Measurements from ENCODE around the gene AQR.
"Not testable (repeated sequence)": the region's sequence is repeated elsewhere in the genome, so short reads cannot be mapped to it uniquely, and the experiment has no call there.

The AQR gene

DNA sequence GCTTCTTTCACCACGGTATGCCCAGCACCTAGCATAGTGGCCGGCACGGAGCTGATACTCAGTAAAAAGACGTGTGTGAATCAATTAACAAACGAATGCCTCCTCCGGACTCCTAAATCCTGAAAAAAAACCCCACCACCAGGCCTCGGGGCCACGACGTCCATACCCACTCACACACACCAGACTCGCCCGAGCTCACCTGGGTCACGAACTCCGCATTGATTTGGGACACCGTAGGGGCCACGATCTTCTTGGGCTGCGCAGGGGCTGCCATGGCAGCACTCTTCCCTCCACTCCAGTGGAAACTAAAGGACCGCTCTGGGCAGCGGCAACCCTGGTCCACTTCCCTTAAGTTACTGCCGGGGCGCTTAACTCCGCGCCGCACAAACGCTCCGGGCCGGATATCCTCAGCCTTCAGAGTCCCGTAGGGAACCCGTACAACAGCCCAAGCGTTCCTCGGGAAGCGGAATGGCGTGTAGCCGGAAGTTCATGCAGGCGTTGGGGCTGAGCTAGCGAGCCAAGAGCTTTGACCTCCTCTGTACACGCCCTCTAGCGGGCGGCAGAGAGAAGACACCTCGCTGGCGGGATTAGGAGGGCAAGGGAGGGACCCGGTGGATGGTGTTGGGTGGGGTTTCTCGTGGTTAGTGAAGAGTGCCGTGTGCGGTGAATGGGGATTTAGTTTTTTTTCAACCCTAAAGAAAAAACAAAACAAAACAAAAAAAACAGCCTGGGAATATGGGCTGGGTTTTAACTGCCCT is at the start of gene AQR:
TSS of gene AQR (minus strand) at position 403 of the 758 bp plus-strand sequence. CDS start at position 274, 129 bp downstream.
- peak; percentile 99 for DNase-seq

DNA sequence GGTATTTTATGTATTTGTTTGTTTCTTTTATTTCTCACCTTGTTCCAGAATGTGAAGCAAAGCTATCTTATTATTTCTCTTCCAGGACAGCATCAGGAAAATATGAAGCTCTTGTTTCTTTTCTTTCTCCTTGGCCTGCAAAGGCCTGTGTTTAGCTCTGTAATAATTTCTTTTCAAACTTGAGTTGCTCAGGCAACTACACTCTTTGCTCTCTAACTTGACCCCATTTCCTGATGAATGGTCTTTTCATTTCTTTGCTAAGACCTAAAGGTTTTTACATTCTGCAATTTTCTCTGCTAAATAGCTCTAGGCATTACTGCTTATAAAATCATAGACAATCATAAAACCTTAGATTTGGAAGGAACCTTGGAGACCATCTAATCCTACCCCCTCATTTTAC is 44.7 kb upstream of the AQR start:
- no peak for DNase-seq

DNA sequence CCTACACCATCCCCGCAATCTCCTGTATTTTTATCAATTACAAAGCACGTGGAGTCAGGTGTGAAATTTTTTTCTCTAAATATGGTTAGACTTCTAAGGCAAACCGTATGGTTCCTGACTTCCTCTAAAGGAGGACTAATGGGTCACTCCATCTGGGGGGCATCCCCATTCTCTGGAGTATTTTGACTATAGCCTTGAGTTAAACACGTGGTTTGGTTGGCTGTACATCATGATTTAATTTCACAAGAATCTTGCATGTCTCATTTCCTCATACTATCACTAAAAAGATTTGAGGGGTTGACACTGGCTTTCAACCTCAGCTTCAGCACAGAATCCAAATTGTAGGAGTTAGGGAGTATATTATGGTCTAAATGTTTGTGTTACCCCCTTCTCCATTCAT is 43.8 kb upstream of the AQR start:
- DNase-seq: peak; percentile 43

DNA sequence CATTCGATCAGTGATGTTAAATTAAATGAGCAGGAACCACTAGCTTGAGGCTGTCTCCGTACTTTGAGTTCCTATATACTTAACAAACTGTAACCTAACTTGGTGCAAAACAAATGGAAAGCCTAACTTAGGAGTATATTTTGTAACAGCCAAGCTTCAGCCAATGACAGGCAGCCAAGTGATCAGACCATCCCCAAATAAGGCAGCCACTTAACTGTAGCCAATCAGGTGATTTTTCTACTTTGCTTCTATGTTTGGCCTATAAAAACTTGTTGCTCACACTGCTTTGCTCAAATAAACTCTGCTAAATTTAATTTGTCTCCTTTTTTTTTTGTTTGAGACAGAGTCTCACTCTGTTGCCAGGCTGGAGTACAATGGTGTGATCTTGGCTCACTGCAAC is 37.9 kb upstream of the AQR start:
- DNase-seq: no peak

DNA sequence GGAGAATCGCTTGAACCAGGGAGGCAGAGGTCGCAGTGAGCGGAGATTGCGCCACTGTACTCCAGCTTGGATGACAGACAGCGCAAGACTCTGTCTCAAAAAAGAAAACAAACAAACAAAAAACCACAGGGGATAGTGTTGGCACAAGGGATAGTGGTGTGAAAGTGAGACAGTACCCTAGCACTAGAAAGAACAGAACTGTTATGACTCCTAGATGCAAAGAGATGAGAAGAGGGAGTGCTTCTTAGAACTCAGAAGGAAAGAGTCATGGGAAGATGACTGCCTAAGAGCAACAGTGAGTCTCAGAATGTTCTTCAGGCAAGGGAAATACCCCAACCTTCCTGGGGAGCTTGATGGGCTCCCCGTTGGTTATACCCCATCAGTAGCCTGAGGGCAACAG is 36.4 kb upstream of the AQR start:
- DNase-seq: no peak

DNA sequence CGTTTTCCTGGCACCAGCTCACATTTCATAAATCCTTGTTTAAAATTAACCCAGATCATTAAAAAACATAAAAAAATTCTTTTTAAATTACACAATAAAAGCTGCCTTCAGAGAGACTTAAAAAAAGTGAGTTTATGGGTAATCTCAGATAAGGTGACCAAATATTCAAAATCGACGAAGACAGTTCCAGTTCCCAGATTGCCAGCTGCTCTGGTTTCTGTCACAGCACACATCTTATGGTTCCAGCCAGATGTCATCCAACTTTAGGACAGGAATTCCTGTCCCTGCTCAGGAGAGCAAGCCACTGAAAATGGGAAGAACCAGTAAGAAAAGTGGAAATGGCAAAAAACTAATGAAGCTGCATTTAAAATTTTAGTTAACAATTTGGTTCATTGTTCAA is 34.4 kb upstream of the AQR start:
- DNase-seq: no peak

DNA sequence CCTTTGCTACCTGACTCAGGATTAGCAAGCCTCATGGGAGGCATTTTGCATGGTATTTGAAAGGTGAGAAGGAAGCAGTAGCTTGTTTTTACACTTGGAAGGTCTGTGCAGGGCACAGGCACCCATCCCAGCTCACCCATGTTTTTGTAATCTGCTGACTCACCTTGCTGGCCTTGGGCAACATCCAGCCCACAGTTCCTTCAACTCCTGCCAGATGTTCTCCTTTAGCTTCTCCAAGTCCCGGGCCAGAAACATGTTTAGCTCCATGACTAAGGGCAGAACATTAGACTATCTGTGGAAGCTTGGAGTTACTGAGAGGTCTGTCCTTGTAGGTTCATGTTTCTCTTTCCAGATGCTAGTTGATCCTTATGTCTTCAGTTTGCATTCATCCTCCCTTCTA is 31.0 kb upstream of the AQR start:
- DNase-seq: peak; percentile 88

DNA sequence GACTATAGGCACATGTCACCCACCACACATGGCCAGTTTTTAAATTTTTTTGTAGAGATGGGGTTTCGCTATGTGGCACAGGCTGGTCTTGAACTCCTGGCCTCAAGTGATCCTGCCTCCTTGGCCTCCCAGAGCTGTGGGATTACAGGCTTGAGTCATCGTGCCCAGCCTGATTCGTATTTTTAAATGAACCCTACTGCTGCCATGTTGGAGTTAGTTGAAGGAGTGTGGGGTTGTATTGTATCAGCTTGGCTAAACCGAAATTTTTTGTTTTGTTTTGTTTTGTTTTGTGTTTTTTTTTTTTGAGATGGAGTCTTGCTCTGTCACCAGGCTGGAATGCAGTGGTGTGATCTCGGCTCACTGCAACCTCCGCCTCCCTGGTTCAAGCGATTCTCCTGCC is 30.4 kb upstream of the AQR start:
- DNase-seq: peak; percentile 14

DNA sequence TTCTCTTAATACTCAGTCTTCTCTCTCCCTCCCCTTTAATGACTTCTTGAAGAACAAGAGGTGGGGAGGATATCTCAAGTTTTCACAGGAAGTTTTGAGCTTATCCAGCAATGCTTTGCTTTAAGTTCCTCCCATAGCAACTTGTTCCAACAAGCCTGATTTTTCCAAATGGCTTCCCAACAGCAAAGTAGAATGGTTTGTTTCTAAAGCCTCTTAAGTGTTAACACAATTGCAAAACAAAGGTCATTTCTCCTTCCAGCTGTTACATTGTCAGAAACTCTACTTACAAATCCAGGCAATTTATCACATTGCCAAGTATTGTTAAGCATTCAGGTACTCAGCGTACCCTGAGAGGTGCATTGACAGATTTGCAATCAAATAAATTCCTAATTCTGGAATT is 25.4 kb upstream of the AQR start:
- DNase-seq: no peak

DNA sequence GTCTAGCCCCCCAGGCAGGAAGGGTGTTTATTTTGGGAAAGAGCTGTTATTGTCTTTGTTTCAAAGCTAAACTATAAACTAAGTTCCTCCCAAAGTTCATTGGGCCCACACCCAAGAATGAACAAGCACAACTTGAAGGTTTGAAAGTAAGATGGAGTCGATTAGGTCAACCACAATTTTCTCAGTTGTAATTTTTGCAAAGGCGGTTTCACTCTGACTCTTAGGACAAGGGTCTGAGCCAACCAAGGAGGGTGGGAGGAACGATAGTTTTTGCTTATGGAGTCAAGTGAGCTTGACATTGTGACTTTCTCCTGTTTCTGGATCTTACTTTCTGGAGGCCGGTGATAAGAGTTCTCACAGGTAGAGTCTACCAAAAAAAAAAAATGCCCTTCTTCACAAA is 24.3 kb upstream of the AQR start:
- DNase-seq: no peak

DNA sequence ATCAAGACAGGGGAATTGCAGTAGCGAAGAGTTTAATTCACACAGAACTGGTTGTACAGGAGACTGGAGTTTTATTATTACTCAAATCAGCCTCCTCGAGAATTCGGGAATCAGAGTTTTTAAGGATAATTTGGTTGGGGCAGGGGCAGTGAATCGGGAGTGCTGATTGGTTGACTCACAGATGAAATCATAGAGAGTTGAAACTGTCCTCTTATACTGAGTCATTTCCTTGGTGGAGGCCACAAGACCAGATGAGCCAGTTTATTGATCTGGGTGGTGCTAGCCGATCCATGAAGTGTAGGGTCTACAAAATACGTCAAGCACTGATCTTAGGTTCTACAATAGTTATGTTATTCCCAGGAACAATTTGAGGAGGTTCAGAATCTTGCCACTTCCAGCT is 23.9 kb upstream of the AQR start:
- DNase-seq: no peak

DNA sequence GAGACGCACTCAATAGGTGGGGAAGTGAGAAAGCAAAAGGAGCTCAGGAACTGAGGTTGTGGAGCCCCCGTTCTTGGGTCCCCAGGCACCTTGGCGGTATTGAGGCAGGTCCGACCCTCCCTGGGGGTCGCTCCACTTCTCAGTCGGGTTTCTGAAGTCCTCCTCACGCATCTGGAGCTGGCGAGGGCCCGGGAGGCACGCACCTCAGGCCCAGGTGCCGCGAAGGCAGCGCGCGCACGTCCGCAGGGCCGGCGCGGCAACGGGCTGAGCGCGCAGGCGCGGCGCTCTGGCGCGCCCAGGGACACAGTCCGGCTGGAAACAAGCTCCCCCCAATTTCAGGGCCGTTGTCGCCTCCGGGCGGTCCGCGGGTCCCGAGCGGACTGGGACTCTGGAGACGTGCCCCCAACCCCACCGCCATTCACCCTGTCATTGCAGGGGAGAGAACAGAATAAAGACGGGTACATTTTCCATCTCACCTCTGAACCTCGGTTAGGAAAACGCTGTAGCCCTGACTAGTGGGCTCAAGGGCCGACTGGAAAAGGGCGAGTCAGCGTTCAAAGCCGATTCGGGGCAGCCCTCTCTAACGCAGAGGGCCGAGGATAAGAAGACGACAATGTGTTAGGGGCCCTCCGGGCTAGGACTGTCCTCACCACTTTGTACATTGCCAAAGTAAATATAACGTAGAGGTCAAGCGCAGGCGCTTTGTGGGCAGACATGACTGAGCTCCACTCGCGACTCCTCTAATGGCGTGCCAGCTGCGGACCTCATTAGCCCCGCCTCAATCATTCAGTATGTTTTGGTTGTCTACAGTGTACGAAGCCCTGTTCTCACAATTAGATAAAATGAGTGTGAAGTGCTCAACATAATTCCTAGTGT is 18.7 kb upstream of the AQR start, which contains the start of gene ZNF770:
TSS of gene ZNF770 (minus strand) at position 261 of the 876 bp plus-strand sequence. CDS start 4,853 bp downstream, outside the sequence.
- DNase-seq: peak; percentile 69

DNA sequence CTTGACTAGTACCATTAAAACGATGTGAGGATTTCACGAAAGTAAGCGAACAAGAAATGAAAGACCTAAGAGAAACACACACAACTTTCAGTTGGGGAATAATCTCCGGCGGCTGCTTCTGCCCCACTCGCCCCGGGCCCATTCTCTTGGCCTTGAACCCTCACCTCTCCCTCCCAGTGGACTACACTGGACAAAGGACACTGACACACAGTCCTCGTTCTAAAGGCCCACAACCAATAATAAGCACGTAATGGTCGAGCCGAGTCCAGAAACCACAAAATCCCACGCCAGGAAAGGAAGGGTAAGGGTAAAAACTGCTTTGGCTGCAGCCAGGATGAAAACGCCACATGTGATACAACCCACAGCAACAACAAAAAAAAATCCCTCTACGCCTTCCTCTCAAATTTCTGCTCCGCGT is 18.1 kb upstream of the AQR start:
- DNase-seq: no peak

DNA sequence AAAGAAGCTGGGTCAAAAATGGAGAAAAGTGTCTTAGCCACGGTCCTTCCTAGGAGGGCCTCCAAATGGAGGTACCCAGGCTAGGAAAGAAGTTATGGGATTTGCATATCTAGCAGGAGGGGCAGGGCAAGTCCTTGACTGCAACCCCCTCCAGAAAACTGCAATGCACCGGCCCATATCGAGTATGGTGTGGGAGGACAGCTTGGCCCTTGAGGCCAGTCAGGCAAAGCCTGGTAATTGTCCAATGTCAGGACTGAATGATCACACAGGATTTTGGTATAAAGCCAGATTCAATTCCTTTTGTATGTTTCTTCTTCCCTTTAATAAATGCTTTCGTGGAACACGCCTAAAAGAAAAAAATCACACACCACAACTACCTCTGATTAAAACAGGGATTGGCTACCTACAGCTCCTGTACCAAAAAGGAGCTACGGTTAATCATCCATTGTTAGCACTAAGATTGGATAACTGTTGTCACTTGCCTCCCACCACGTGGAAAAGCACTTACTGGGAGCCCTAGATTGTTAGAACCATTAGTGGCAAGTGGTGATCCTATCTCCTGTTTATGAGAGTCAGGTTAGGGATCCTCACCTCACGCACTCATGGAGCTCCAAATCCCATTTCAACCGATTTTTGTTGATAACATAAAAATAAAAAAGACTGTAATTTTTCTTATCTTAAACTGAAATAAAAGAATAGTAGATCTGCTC is 17.4 kb upstream of the AQR start:
- no peak for DNase-seq

DNA sequence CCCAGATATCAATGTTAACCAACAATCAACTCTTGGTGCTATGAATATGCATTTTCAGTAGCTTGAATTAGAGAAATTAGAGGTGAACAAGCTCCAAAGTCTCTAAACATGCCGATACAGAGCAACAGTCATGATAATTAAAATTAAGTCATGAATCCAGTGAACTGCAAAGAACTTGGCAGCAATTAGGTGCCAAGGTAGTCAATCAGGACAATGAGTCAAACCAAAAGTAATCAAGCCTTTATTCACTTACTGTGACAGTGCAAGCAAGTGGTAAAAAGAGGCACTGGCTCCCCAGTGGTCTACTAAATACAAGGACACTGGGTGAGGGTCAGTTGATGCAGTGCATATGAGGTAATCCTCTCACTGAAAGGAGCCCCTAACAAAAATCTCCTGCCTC is 16.8 kb upstream of the AQR start:
- no peak for DNase-seq

DNA sequence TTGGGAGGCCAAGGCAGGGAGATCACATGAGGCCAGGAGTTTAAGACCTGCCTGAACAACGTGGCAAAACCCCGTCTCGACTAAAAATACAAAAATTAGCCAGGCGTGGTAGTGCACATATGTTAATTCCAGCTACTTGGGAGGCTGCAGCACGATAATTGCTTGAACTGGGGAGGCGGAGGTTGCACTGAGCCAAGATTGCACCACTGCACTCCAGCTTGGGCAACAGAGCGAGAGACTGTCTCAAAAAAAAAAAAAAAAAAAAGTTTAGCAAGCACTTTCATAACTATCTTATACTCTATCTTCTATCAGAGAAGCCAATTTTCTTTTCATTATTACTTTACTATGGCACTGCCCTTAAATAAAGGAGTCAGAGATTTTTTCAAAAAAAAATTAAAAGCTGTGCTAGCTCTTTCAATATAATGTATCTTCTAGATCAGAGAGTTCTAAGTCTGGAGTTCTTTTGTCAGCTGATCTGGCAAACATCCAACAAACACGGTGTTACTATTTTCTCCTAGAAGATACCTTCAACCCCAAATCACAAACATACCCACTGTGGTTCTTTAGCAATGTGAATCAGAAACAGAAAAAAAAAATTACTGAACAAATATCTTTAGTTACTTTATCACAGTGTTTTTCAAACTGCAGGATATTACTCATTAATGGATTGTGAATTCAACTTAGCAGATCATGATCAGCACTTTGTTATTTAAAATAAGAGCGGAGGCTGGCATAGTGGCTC is 15.5 kb upstream of the AQR start:
- DNase-seq: no peak

DNA sequence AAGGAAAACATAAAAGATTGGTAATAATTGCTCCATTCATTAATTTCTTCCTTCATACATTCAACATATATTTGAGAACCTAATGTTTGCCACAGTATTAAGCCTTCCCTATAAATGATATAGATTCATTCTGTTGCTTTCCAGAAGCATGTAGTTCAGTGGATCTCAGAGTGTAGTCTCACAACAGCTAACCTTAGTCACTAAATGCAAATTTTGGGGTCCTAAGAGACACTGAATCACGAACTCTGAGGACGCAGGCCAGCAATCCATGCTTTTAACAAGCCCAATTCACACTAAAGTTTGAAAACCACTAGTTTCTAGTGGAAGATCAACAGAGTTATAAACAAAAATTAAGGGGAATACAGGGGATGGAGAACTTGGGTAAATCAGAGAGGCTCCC is 7.2 kb upstream of the AQR start:
- DNase-seq: no peak

DNA sequence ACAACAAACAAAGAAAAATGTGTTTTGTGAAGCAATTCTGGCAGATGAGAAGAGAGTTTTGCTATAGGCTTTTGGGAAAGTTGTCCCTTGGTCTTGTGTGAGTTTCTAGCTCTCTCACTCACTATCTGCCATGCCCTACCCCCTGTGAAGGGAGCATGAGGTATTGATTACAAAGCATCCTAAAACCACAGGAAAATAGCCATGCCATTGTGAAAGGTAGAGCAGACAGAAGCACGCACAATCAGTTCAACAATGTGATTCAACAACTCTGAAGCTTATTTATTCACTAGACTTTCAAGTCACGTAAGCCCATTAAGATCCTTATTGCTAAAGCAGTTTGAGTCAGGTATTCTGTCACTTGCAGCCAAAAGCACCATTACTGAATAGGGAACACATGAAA is 6.5 kb upstream of the AQR start:
- DNase-seq: no peak

DNA sequence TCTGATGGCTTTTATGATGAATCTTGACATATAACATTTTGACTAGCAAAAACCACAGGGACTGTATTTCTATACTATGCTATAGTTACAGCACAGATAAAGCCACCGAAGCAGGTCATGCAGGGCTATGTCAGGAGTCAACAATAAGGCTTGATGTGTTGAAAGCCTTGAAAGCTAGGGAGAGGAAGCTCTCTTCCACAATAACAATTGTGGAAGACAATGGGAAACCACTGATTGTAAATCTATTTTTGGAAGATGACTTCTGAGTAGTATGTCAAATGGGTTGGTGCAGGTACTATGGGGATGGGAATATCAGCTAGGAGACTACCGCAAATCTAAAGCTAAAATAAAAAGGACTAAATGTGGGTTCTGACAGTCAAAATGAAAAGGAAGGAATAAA is 4.0 kb upstream of the AQR start:
- DNase-seq: no peak

DNA sequence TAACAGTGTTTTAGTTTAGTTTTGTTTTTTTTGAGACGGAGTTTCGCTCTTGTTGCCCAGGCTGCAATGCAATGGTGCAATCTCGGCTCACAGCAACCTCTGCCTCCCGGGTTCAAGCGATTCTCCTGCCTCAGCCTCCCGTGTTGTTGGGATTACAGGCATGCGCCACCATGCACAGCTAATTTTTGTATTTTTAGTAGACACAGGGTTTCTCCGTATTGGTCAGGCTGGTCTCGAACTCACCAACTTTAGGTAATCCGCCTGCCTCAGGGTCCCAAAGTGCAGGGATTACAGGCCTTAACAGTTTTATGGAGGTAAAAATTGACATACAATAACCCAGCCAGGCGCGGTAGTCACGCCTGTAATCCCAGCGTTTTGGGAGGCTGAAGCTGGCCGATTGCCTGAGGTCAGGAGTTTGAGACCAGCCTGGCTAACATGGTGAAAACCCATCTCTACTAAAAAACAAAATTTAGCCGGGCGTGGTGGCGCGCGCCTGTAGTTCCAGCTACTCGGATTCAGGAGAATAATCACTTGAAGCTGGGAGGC is 629 bp upstream of the AQR start:
- DNase-seq: not testable (repeated sequence)

DNA sequence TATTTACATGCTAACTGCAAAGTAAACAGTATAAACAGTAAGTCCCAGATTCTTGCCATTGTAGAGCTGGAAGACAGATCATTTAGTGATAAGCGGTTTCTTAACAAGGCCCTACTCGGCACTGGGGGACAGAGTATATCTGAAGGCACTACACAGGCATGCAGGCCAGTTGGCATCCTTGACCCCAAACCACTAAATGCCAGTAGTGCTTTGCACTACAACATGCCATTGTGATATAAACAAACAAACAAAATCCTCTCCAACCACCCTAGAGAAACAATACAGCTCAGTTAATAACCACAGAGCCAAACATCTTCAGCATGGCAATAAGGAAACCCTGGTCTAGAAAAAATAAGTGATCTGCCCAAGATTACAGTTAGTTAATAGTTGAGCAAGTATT is 5.3 kb downstream of the AQR start:
- DNase-seq: no peak

DNA sequence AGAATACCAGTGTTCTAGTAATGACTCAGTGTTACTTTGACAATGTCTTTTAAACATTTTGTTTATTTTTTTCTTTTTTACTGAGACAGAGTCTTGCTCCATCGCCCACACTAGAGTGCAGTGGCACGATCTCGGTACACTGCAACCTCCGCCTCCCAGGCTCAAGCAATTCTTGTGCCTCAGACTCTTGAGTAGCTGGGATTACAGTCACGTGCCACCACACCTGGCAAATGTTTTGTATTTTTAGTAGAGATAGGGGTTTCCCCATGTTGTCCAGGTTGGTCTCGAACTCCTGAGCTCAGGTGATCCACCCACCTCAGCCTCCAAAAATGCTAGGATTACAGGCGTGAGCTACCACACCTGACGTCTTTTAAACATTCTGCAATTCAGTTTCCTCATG is 15.7 kb downstream of the AQR start:
- no peak for DNase-seq

DNA sequence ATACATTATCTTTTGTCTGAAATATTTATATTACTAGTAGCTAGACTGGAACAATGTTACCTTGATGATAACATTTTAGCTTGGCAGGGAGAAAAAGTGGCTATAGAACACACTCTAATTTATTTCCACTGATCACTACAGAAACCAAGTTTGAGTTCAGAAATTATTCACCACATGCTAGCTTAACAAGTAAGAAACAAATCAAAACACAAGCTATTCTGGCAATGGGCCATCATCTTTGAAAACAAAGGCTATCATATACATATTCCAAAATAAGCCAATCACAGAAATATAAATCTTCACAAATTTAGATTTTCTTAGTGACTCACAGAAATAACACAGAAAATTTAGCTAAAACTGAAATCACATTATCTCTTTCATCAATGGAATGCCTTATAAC is 17.1 kb downstream of the AQR start:
- DNase-seq: no peak

Data from HCEC 1CT (cell line).